WTC11 (cell line): ENCODE results near the gene CCDC92.

ENCODE experiments used
- ATF1 ChIP-seq: sonication (generic); formaldehyde crosslinking; IDR thresholded peaks from 2 replicates; pipeline ENCODE4 v1.8.1; 2023; ENCODE audit warnings: mild to moderate bottlenecking, moderate library complexity, missing genetic modification reagents
- CREB1 ChIP-seq: sonication (generic); formaldehyde crosslinking; IDR thresholded peaks from 2 replicates; pipeline ENCODE4 v1.8.0; 2023; ENCODE audit warnings: mild to moderate bottlenecking, missing genetic modification reagents
- CREM ChIP-seq: sonication (generic); formaldehyde crosslinking; IDR thresholded peaks from 2 replicates; pipeline ENCODE4 v1.8.1; 2022; ENCODE audit warnings: mild to moderate bottlenecking, missing genetic modification reagents, moderate library complexity
- CTCF ChIP-seq: fragments of 200-600 bp; IDR thresholded peaks from 2 replicates; pipeline ENCODE4 v1.8.0; 2022; ENCODE audit warnings: antibody characterized with exemption
- E2F1 ChIP-seq: sonication (generic); formaldehyde crosslinking; IDR thresholded peaks from 2 replicates; pipeline ENCODE4 v1.8.0; 2022; ENCODE audit warnings: mild to moderate bottlenecking, missing genetic modification reagents
- GABPB1 ChIP-seq: sonication (generic); formaldehyde crosslinking; IDR thresholded peaks from 2 replicates; pipeline ENCODE4 v1.8.1; 2023; ENCODE audit warnings: mild to moderate bottlenecking, missing genetic modification reagents
- HMGXB4 ChIP-seq: sonication (generic); formaldehyde crosslinking; IDR thresholded peaks from 2 replicates; pipeline ENCODE4 v1.8.1; 2023; ENCODE audit warnings: mild to moderate bottlenecking, moderate library complexity, missing genetic modification reagents
- JUN ChIP-seq: sonication (generic); formaldehyde crosslinking; IDR thresholded peaks from 2 replicates; pipeline ENCODE4 v1.8.0; 2023; ENCODE audit warnings: mild to moderate bottlenecking, missing genetic modification reagents
- NR2C2 ChIP-seq: sonication (generic); formaldehyde crosslinking; IDR thresholded peaks from 2 replicates; pipeline ENCODE4 v1.8.0; 2022; ENCODE audit warnings: mild to moderate bottlenecking, missing genetic modification reagents
- PRRX2 ChIP-seq: fragments of 250-450 bp; sonication (Bioruptor Pico); IDR thresholded peaks from 2 replicates; pipeline ENCODE4 v1.8.0; 2021; ENCODE audit warnings: mild to moderate bottlenecking
- ZNF512 ChIP-seq: sonication (generic); formaldehyde crosslinking; IDR thresholded peaks from 2 replicates; pipeline ENCODE4 v1.8.1; 2022; ENCODE audit warnings: missing genetic modification reagents, borderline replicate concordance
- ZSCAN18 ChIP-seq: fragments of 250-450 bp; sonication (Bioruptor Pico); IDR thresholded peaks from 2 replicates; pipeline ENCODE4 v2.1.2; 2022; ENCODE audit warnings: mild to moderate bottlenecking, moderate library complexity

- TF ChIP-seq JUN (no peak), CREB1 (CRISPR knock-in tag) (no peak), ZSCAN18 (CRISPR knock-in tag) (no peak), ATF1 (no peak), ZNF512 (CRISPR knock-in tag) (no peak), CTCF (no peak), CREM (CRISPR knock-in tag) (no peak), E2F1 (no peak), PRRX2 (CRISPR knock-in tag) (no peak), NR2C2 (CRISPR knock-in tag) (no peak), HMGXB4 (CRISPR knock-in tag) (no peak), GABPB1 (CRISPR knock-in tag) (no peak)
Observed at GRCh38 chr12:123910057-123910456, 62.6 kb downstream of the CCDC92 start.
